Progenitor cell of endocrine pancreas (in vitro differentiated cells): Measurements from ENCODE around the gene ADARB2. TPM values are rescaled to one million over a fixed set of nuclear protein-coding genes. Genes with fewer than 3 reads are reported as not detected.
"Not testable (repeated sequence)": the region's sequence is repeated elsewhere in the genome, so short reads cannot be mapped to it uniquely, and the experiment has no call there.

Source experiments
- DNase-seq: peaks from one replicate; pipeline ENCODE4 v3.0.0; 2021; ENCODE audit warnings: low spot score; ENCODE audit not compliant: unreplicated experiment
- H3K27ac Mint-ChIP-seq: 2 replicates; pipeline ENCODE4 v1.8.0; 2021; ENCODE audit warnings: mild to moderate bottlenecking, moderate library complexity, mixed read lengths
- H3K27me3 Mint-ChIP-seq: 2 replicates; pipeline ENCODE4 v1.8.0; 2021; ENCODE audit warnings: mixed read lengths
- H3K36me3 Mint-ChIP-seq: 2 replicates; pipeline ENCODE4 v1.8.0; 2022; ENCODE audit warnings: mixed read lengths; ENCODE audit not compliant: insufficient read depth
- H3K4me1 Mint-ChIP-seq: 2 replicates; pipeline ENCODE4 v1.8.0; 2021; ENCODE audit warnings: low read depth, mixed read lengths
- H3K4me3 Mint-ChIP-seq: 2 replicates; pipeline ENCODE4 v1.8.0; 2021; ENCODE audit warnings: low read depth, mild to moderate bottlenecking, moderate library complexity, mixed read lengths
- H3K9me3 Mint-ChIP-seq: 2 replicates; pipeline ENCODE4 v1.8.0; 2021; ENCODE audit warnings: low read depth, mixed read lengths
- total RNA-seq: library from RNA; stranded (reverse); gene quantifications from 2 replicates; pipeline ENCODE4 v1.2.1, GENCODE V29; 2021
- TF ChIP-seq, protein P1 (sequence below): fragments of 200-600 bp; sonication (generic); IDR thresholded peaks from one replicate; pipeline ENCODE4 v1.5.0; 2021; ENCODE audit warnings: antibody characterized with exemption, mild to moderate bottlenecking; ENCODE audit not compliant: unreplicated experiment

The ADARB2 gene
- total RNA-seq, 1 donor from 2014 or later: 1.3 TPM

DNA sequence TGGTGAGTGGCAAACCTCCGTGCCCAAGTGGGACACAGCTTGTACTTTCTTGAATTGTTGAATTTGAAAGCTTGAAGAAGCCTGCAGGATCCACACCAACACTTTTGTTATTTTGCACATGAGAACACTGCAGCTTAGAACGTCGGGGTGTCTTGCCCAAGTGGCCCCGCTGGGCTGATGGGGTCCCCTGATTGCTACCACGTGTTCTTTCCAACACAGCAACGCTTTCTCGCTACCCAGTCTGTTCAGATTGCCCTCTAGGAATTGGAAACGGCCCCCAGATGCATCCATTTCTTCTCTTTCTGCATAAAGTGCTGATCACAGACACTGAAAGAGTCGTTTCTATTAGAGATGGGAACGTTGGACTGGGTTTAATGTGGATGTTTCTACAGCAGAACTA, 268.5 kb downstream of the ADARB2 start:
- no peaks in the 10 kb centered on the region for H3K36me3 Mint-ChIP-seq
- no peak for DNase-seq
- H3K9me3 Mint-ChIP-seq: no peaks in the 10 kb centered on the region
- no peak overlapping the region for H3K27ac Mint-ChIP-seq
- peaks cover 4% of the 10 kb centered on the region for H3K4me1 Mint-ChIP-seq
- TF ChIP-seq, protein P1, sequence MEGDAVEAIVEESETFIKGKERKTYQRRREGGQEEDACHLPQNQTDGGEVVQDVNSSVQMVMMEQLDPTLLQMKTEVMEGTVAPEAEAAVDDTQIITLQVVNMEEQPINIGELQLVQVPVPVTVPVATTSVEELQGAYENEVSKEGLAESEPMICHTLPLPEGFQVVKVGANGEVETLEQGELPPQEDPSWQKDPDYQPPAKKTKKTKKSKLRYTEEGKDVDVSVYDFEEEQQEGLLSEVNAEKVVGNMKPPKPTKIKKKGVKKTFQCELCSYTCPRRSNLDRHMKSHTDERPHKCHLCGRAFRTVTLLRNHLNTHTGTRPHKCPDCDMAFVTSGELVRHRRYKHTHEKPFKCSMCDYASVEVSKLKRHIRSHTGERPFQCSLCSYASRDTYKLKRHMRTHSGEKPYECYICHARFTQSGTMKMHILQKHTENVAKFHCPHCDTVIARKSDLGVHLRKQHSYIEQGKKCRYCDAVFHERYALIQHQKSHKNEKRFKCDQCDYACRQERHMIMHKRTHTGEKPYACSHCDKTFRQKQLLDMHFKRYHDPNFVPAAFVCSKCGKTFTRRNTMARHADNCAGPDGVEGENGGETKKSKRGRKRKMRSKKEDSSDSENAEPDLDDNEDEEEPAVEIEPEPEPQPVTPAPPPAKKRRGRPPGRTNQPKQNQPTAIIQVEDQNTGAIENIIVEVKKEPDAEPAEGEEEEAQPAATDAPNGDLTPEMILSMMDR: no peak
- peaks cover 13% of the 10 kb centered on the region for H3K27me3 Mint-ChIP-seq
- H3K4me3 Mint-ChIP-seq: no peak overlapping the region

DNA sequence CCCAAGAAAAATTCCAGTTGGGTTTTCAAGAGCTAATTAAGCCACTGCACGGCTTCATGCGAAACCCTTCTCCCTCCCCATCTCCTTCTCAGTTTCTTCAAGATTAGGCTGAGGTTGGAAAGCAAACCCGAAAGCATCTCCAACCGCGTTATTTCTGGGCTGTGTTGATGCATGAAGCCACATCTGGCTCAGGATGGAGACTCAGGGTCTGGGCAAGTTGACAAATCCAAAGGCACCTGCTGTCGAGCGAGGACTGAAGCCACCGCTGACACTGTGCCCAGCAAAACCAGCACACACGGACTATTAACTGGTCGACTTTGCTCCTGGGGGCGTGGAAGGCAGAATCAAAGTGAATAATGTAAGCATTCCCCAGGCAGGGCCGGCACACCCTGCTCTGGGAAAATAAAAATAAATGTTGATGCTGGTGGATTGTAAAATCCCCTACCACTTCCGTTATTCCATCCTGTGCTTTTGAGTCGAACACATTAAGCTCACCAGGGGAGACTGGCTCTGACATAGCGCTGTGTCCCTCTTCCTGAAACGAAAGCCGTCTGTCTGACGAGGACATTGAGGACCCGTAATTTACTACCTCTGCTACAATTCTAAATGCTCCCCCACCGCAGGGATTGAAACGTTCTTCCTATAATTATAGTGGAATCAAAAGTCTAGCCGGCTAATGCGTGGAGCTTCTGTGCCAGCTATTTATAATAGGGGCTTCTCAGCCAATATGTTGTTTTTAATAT, 269.8 kb downstream of the ADARB2 start:
- TF ChIP-seq, protein P1: no peak
- Mint-ChIP-seq H3K27ac (no peak overlapping the region), H3K27me3 (peaks cover 8% of the 10 kb centered on the region), H3K36me3 (no peaks in the 10 kb centered on the region), H3K4me3 (no peak overlapping the region), H3K9me3 (no peaks in the 10 kb centered on the region), H3K4me1 (peaks cover 3% of the 10 kb centered on the region)
- no peak for DNase-seq

DNA sequence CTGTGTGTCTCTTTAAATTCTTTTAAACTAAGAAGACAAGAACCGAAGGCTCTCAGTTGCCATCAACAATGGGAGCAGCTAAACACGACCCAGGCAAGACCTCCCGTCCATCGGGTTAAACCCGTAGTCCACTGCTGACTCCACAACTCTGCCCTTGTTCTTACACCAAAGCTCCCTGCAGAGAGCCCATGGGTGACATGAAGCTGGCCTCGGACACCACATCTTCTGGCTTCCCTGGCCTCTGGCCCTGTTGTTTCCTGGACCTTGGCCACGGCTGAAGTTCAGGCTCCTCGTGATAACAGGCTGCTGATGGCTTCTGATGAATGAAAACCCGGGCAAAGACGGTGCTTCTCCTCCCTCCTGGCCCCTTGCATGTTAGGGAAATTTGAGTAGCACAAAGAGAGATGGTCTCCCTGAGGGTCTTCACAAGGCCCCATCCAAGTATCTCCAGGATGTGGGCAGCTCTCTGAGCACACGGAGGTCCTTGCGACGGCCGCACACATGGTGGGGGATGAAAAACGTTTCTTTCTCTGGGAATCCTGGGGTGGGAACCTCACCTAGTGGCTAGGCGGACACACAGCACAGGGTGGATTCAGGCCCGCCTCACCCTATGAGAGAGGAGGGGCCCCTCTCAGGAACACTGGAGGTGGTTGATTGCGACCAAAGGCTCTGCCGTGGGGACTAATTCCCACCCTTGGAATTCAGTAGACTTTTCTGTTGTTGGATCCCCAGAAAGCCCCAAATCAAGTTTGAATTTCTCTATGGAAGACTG, 271.1 kb downstream of the ADARB2 start:
- DNase-seq: no peak
- H3K4me1 Mint-ChIP-seq: peaks cover 3% of the 10 kb centered on the region
- no peaks in the 10 kb centered on the region for H3K36me3 Mint-ChIP-seq
- no peaks in the 10 kb centered on the region for H3K9me3 Mint-ChIP-seq
- H3K27ac Mint-ChIP-seq: no peak overlapping the region
- no peak overlapping the region for H3K4me3 Mint-ChIP-seq
- TF ChIP-seq, protein P1: no peak
- H3K27me3 Mint-ChIP-seq: peaks cover 8% of the 10 kb centered on the region

DNA sequence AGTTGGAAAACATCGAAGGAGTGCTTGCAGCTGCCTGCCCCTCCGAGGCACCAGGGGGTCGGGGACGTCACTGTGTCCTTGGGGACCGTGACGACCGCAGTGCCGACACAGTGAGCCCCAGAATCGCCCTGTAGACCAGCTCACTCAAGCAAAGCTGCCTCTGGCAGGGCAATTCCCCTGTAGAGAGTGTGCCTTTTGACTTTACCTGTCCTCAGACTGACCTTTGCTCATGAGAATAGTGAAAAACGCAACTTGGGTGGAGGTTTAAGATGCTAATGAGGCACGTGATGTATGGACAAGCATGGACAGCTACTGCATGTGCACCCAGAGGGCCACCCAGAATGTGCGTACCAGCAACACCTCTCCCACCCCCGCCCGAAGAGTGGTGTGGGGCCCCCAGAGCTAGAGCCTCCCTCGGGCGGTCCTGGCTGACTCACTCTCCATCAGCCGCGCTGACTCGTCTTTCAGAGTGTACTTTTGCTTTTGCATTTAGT, 271.9 kb downstream of the ADARB2 start:
- Mint-ChIP-seq H3K4me3 (no peak overlapping the region), H3K27ac (no peak overlapping the region), H3K4me1 (peaks cover 6% of the 10 kb centered on the region), H3K27me3 (peaks cover 8% of the 10 kb centered on the region), H3K9me3 (no peaks in the 10 kb centered on the region), H3K36me3 (no peaks in the 10 kb centered on the region)
- no peak for DNase-seq
- TF ChIP-seq, protein P1: no peak

DNA sequence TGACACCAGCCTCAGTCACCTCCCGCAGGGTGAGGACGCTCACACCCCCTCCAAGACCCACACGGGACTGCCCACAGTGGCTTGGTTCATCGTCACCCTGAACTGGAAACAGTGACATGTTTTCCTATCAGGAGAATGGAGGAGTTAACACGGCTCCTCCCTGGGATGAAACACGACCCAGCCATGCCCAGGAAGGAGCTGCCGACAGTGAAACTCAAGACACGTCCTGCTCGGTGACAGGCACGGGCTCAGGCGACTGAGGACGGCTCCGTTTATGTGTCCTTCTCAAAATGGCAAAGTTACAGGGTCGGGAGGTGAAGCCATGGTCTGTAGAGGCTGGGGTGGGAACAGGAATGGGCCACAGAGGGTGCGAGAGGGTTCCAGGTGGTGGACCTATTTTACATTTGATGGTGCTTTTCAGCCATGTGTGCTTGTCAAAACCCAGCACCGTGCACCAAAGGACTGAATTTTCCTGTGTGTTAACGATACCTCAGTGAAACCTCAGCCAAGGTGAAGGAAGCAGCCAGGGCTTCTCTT, 272.4 kb downstream of the ADARB2 start:
- H3K4me1 Mint-ChIP-seq: peaks cover 7% of the 10 kb centered on the region
- no peak overlapping the region for H3K4me3 Mint-ChIP-seq
- H3K36me3 Mint-ChIP-seq: no peaks in the 10 kb centered on the region
- H3K9me3 Mint-ChIP-seq: no peaks in the 10 kb centered on the region
- no peak for DNase-seq
- TF ChIP-seq, protein P1: no peak
- no peak overlapping the region for H3K27ac Mint-ChIP-seq
- H3K27me3 Mint-ChIP-seq: peaks cover 8% of the 10 kb centered on the region

DNA sequence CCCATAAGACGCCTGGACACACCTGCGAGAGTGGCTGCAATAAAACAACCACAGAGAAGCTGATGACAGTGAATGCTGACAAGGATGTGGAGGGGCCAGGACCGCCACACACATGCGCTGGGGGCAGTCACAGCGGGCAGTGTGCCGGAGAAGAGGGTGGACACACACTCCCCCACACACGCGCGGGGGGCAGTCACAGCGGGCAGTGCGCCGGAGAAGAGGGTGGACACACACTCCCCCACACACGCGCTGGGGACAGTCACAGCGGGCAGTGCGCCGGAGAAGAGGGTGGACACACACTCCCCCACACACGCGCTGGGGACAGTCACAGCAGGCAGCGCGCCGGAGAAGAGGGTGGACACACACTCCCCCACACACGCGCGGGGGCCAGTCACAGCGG, 273.4 kb downstream of the ADARB2 start:
- not testable (repeated sequence) for H3K27ac Mint-ChIP-seq, H3K27me3 Mint-ChIP-seq, H3K9me3 Mint-ChIP-seq, DNase-seq, H3K4me3 Mint-ChIP-seq, H3K4me1 Mint-ChIP-seq, H3K36me3 Mint-ChIP-seq
